ENCODE measurements around the gene USP5.

USP5 gene

GRCh38 chr12:6842075-6842474 is 9.9 kb upstream of the USP5 start:
- no peak overlapping the region for H3K18ac ChIP-seq (ENCODE audit: low read length)
- H3K4me3 ChIP-seq (ENCODE audit: low read length) = no peak overlapping the region
- H4K5ac ChIP-seq (ENCODE audit: low read length) = no peak overlapping the region
- no peak overlapping the region for H3K9ac ChIP-seq (ENCODE audit: low read length)
- no peaks in the 10 kb centered on the region for H3K79me1 ChIP-seq (ENCODE audit: low read length)
- no peak for DNase-seq
- H3K4me2 ChIP-seq (ENCODE audit: low read length) = no peak overlapping the region
- no peaks in the 10 kb centered on the region for H3K79me2 ChIP-seq (ENCODE audit: control insufficient read depth, insufficient read depth, low read length)
- no peak overlapping the region for H3K4ac ChIP-seq (ENCODE audit: low read depth, low read length)
- H3K23ac ChIP-seq (ENCODE audit: low read length) = no peak overlapping the region
- WGBS (ENCODE audit: extremely low coverage, insufficient coverage, low lambda C conversion rate) = no CpG with 5 or more reads among the region's 4 CpGs
- H3K27ac ChIP-seq (ENCODE audit: low read depth, low read length) = no peak overlapping the region
- peaks cover 23% of the 10 kb centered on the region for H3K36me3 ChIP-seq (ENCODE audit: control insufficient read depth, insufficient read depth, low read length)
- H3K56ac ChIP-seq (ENCODE audit: low read length) = no peak overlapping the region
- no peaks in the 10 kb centered on the region for H3K4me1 ChIP-seq (ENCODE audit: control insufficient read depth, low read depth, low read length)
- H2BK15ac ChIP-seq (replicated peaks; ENCODE audit: low read depth) = no peak overlapping the region
- H4K8ac ChIP-seq (ENCODE audit: low read depth, low read length) = no peak overlapping the region
- no peak overlapping the region for H2BK5ac ChIP-seq (ENCODE audit: low read length)
- H2AK5ac ChIP-seq (ENCODE audit: low read length) = no peak overlapping the region
- H2BK120ac ChIP-seq (ENCODE audit: low read depth, low read length) = no peak overlapping the region
- no peaks in the 10 kb centered on the region for H3K27me3 ChIP-seq (ENCODE audit: insufficient read depth, low read length, poor library complexity)

- Histone ChIP-seq H3K4me3 (ENCODE audit: low read length) (no peak overlapping the region), H2BK120ac (ENCODE audit: low read depth, low read length) (no peak overlapping the region), H3K79me1 (ENCODE audit: low read length) (no peaks in the 10 kb centered on the region), H3K23ac (ENCODE audit: low read length) (no peak overlapping the region), H3K18ac (ENCODE audit: low read length) (no peak overlapping the region), H3K4me1 (ENCODE audit: control insufficient read depth, low read depth, low read length) (no peaks in the 10 kb centered on the region), H4K8ac (ENCODE audit: low read depth, low read length) (no peak overlapping the region), H3K79me2 (ENCODE audit: control insufficient read depth, insufficient read depth, low read length) (no peaks in the 10 kb centered on the region), H4K5ac (ENCODE audit: low read length) (no peak overlapping the region), H2AK5ac (ENCODE audit: low read length) (no peak overlapping the region), H3K27me3 (ENCODE audit: insufficient read depth, low read length, poor library complexity) (no peaks in the 10 kb centered on the region), H3K9ac (ENCODE audit: low read length) (no peak overlapping the region), H3K56ac (ENCODE audit: low read length) (peak overlapping the region; percentile 30), H3K4me2 (ENCODE audit: low read length) (no peak overlapping the region), H2BK5ac (ENCODE audit: low read length) (no peak overlapping the region), H3K36me3 (ENCODE audit: control insufficient read depth, insufficient read depth, low read length) (peaks cover 22% of the 10 kb centered on the region), H3K4ac (ENCODE audit: low read depth, low read length) (no peak overlapping the region), H3K27ac (ENCODE audit: low read depth, low read length) (no peak overlapping the region), H2BK15ac (replicated peaks; ENCODE audit: low read depth) (no peak overlapping the region)
- DNase-seq = peak; percentile 82
- no CpG with 5 or more reads among the region's 16 CpGs for WGBS (ENCODE audit: extremely low coverage, insufficient coverage, low lambda C conversion rate)
Measured at GRCh38 chr12:6843118-6843902, 8.6 kb upstream of the USP5 start.

GRCh38 chr12:6845395-6845794 is 6.6 kb upstream of the USP5 start:
- peaks cover 10% of the 10 kb centered on the region for H3K79me1 ChIP-seq (ENCODE audit: low read length)
- H2BK120ac ChIP-seq (ENCODE audit: low read depth, low read length) = no peak overlapping the region
- no peaks in the 10 kb centered on the region for H3K4me1 ChIP-seq (ENCODE audit: control insufficient read depth, low read depth, low read length)
- no CpG with 5 or more reads among the region's 17 CpGs for WGBS (ENCODE audit: extremely low coverage, insufficient coverage, low lambda C conversion rate)
- H4K8ac ChIP-seq (ENCODE audit: low read depth, low read length) = no peak overlapping the region
- no peak overlapping the region for H3K23ac ChIP-seq (ENCODE audit: low read length)
- no peaks in the 10 kb centered on the region for H3K27me3 ChIP-seq (ENCODE audit: insufficient read depth, low read length, poor library complexity)
- H3K56ac ChIP-seq (ENCODE audit: low read length) = no peak overlapping the region
- no peak for DNase-seq
- H2BK5ac ChIP-seq (ENCODE audit: low read length) = no peak overlapping the region
- no peak overlapping the region for H4K5ac ChIP-seq (ENCODE audit: low read length)
- H2BK15ac ChIP-seq (replicated peaks; ENCODE audit: low read depth) = no peak overlapping the region
- H3K9ac ChIP-seq (ENCODE audit: low read length) = no peak overlapping the region
- no peak overlapping the region for H3K4me2 ChIP-seq (ENCODE audit: low read length)
- H3K4ac ChIP-seq (ENCODE audit: low read depth, low read length) = no peak overlapping the region
- H3K36me3 ChIP-seq (ENCODE audit: control insufficient read depth, insufficient read depth, low read length) = peaks cover 15% of the 10 kb centered on the region
- H3K79me2 ChIP-seq (ENCODE audit: control insufficient read depth, insufficient read depth, low read length) = peaks cover 6% of the 10 kb centered on the region
- H3K4me3 ChIP-seq (ENCODE audit: low read length) = no peak overlapping the region
- H3K27ac ChIP-seq (ENCODE audit: low read depth, low read length) = no peak overlapping the region
- H2AK5ac ChIP-seq (ENCODE audit: low read length) = no peak overlapping the region
- H3K18ac ChIP-seq (ENCODE audit: low read length) = no peak overlapping the region

- H3K56ac ChIP-seq (ENCODE audit: low read length) = no peak overlapping the region
- no peak overlapping the region for H3K27ac ChIP-seq (ENCODE audit: low read depth, low read length)
- H2AK5ac ChIP-seq (ENCODE audit: low read length) = no peak overlapping the region
- DNase-seq = no peak
- no peak overlapping the region for H3K4me2 ChIP-seq (ENCODE audit: low read length)
- H3K18ac ChIP-seq (ENCODE audit: low read length) = no peak overlapping the region
- H3K4me3 ChIP-seq (ENCODE audit: low read length) = no peak overlapping the region
- H3K4me1 ChIP-seq (ENCODE audit: control insufficient read depth, low read depth, low read length) = no peaks in the 10 kb centered on the region
- no peak overlapping the region for H3K9ac ChIP-seq (ENCODE audit: low read length)
- H2BK120ac ChIP-seq (ENCODE audit: low read depth, low read length) = no peak overlapping the region
- H3K27me3 ChIP-seq (ENCODE audit: insufficient read depth, low read length, poor library complexity) = no peaks in the 10 kb centered on the region
- peaks cover 14% of the 10 kb centered on the region for H3K36me3 ChIP-seq (ENCODE audit: control insufficient read depth, insufficient read depth, low read length)
- H4K5ac ChIP-seq (ENCODE audit: low read length) = no peak overlapping the region
- H4K8ac ChIP-seq (ENCODE audit: low read depth, low read length) = no peak overlapping the region
- H2BK15ac ChIP-seq (replicated peaks; ENCODE audit: low read depth) = no peak overlapping the region
- no peak overlapping the region for H2BK5ac ChIP-seq (ENCODE audit: low read length)
- peaks cover 13% of the 10 kb centered on the region for H3K79me1 ChIP-seq (ENCODE audit: low read length)
- no peak overlapping the region for H3K23ac ChIP-seq (ENCODE audit: low read length)
- peaks cover 9% of the 10 kb centered on the region for H3K79me2 ChIP-seq (ENCODE audit: control insufficient read depth, insufficient read depth, low read length)
- H3K4ac ChIP-seq (ENCODE audit: low read depth, low read length) = no peak overlapping the region
- WGBS (ENCODE audit: extremely low coverage, insufficient coverage, low lambda C conversion rate) = 100% methylated on average over 1 of the region's 7 CpGs
Measured at GRCh38 chr12:6846316-6846869, 5.6 kb upstream of the USP5 start.

- no peak overlapping the region for H3K4ac ChIP-seq (ENCODE audit: low read depth, low read length)
- peaks cover 14% of the 10 kb centered on the region for H3K36me3 ChIP-seq (ENCODE audit: control insufficient read depth, insufficient read depth, low read length)
- WGBS (ENCODE audit: extremely low coverage, insufficient coverage, low lambda C conversion rate) = no CpG with 5 or more reads among the region's 2 CpGs
Measured at GRCh38 chr12:6847676-6848075, 4.3 kb upstream of the USP5 start.

More at GRCh38 chr12:6847676-6848075, 4.3 kb upstream of the USP5 start:
- Histone ChIP-seq H4K8ac (ENCODE audit: low read depth, low read length) (no peak overlapping the region), H3K4me1 (ENCODE audit: control insufficient read depth, low read depth, low read length) (no peaks in the 10 kb centered on the region), H2BK15ac (replicated peaks; ENCODE audit: low read depth) (no peak overlapping the region), H4K5ac (ENCODE audit: low read length) (no peak overlapping the region), H3K27ac (ENCODE audit: low read depth, low read length) (no peak overlapping the region), H2BK5ac (ENCODE audit: low read length) (no peak overlapping the region), H2BK120ac (ENCODE audit: low read depth, low read length) (no peak overlapping the region), H3K56ac (ENCODE audit: low read length) (no peak overlapping the region), H3K4me2 (ENCODE audit: low read length) (no peak overlapping the region), H3K79me2 (ENCODE audit: control insufficient read depth, insufficient read depth, low read length) (peaks cover 9% of the 10 kb centered on the region), H3K79me1 (ENCODE audit: low read length) (peaks cover 13% of the 10 kb centered on the region), H3K18ac (ENCODE audit: low read length) (no peak overlapping the region), H3K4me3 (ENCODE audit: low read length) (no peak overlapping the region), H3K23ac (ENCODE audit: low read length) (no peak overlapping the region), H3K27me3 (ENCODE audit: insufficient read depth, low read length, poor library complexity) (no peaks in the 10 kb centered on the region), H3K9ac (ENCODE audit: low read length) (no peak overlapping the region), H2AK5ac (ENCODE audit: low read length) (no peak overlapping the region)
- no peak for DNase-seq

Data from mesendoderm (in vitro differentiated cells).